HL-60 (cell line): ENCODE measurements around the gene CLSTN1.

Source experiments
- CTCF ChIP-seq: IDR thresholded peaks from one replicate; pipeline ENCODE4 v1.5.1; 2011; ENCODE audit warnings: low read length, control low read depth, inconsistent platforms; ENCODE audit not compliant: insufficient read depth
- GABPA ChIP-seq: IDR thresholded peaks from 2 replicates; pipeline ENCODE4 v1.6.1; 2012; ENCODE audit warnings: low read depth
- POLR2AphosphoS5 ChIP-seq: IDR thresholded peaks from 2 replicates; pipeline ENCODE4 v1.6.1; 2012; ENCODE audit warnings: low read depth
- SPI1 ChIP-seq: IDR thresholded peaks from 2 replicates; pipeline ENCODE4 v1.6.1; 2012; ENCODE audit warnings: low read depth, mild to moderate bottlenecking, borderline replicate concordance
- TF ChIP-seq, protein P1 (sequence below): IDR thresholded peaks from 2 replicates; pipeline ENCODE4 v1.6.1; 2012; ENCODE audit warnings: low read depth; ENCODE audit not compliant: insufficient replicate concordance

DNA sequence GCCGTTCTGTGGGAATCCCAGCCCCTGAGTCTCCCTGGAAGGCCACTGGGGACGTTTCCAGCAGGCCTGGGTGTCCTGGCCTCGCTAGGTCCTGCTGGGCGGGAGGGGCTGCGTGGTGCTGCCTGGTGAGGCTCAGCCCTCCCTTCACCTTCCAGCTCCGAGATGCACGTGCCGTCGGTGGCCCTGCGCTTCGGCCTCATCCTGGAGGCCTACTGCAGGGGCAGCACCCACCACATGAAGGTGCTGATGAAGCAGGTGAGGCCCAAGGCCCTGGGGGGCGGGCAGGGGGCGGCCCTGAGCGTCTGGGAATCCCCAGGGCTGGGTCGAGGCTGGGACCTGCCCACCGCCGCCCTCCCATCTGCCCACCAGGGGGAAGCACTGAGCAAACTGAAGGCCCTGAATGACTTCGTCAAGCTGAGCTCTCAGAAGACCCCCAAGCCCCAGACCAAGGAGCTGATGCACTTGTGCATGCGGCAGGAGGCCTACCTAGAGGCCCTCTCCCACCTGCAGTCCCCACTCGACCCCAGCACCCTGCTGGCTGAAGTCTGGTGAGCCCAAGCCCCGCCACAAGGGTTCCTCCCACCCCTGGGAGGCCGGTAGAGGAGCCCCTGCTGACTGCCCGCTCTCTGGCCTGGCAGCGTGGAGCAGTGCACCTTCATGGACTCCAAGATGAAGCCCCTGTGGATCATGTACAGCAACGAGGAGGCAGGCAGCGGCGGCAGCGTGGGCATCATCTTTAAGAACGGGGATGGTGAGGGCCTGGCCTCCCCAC lies 102.0 kb downstream of the CLSTN1 start:
- TF ChIP-seq POLR2AphosphoS5 (no peak), CTCF (peak; percentile 15), GABPA (no peak), SPI1 (no peak)
- TF ChIP-seq, protein P1, sequence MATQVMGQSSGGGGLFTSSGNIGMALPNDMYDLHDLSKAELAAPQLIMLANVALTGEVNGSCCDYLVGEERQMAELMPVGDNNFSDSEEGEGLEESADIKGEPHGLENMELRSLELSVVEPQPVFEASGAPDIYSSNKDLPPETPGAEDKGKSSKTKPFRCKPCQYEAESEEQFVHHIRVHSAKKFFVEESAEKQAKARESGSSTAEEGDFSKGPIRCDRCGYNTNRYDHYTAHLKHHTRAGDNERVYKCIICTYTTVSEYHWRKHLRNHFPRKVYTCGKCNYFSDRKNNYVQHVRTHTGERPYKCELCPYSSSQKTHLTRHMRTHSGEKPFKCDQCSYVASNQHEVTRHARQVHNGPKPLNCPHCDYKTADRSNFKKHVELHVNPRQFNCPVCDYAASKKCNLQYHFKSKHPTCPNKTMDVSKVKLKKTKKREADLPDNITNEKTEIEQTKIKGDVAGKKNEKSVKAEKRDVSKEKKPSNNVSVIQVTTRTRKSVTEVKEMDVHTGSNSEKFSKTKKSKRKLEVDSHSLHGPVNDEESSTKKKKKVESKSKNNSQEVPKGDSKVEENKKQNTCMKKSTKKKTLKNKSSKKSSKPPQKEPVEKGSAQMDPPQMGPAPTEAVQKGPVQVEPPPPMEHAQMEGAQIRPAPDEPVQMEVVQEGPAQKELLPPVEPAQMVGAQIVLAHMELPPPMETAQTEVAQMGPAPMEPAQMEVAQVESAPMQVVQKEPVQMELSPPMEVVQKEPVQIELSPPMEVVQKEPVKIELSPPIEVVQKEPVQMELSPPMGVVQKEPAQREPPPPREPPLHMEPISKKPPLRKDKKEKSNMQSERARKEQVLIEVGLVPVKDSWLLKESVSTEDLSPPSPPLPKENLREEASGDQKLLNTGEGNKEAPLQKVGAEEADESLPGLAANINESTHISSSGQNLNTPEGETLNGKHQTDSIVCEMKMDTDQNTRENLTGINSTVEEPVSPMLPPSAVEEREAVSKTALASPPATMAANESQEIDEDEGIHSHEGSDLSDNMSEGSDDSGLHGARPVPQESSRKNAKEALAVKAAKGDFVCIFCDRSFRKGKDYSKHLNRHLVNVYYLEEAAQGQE, result no peak
